Activated CD4-positive, CD25-positive, alpha-beta regulatory T cell treated with anti-CD3 and anti-CD28 coated beads, Interleukin-2, amount 50 U/mL, for 72 hours (primary cell): Measurements from ENCODE around the gene S100A7.
"Not testable (repeated sequence)": the region's sequence is repeated elsewhere in the genome, so short reads cannot be mapped to it uniquely, and the experiment has no call there.

ENCODE experiments used
- DNase-seq: peaks from one replicate; pipeline ENCODE4 v3.0.0; 2021

Gene S100A7

DNA sequence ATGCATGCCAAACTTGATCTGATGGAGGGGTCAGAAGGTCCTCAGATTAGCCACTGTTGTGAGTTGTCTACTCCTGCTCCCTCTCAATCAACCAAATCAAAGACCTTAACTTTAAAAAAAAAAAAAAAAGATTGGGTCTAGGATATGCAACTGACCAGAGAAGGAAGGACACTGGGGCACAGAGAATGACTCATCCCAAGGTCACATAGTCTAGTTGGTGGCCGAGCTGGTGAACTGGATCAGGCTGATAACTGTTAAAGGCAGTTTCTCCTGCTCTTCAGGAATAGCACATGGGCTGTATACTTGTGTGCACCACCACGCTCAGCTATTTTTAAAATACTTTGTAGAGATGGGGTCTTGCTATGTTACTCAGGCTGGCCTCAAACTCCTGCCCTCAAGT, 14.8 kb upstream of the S100A7 start:
- no peak for DNase-seq

DNA sequence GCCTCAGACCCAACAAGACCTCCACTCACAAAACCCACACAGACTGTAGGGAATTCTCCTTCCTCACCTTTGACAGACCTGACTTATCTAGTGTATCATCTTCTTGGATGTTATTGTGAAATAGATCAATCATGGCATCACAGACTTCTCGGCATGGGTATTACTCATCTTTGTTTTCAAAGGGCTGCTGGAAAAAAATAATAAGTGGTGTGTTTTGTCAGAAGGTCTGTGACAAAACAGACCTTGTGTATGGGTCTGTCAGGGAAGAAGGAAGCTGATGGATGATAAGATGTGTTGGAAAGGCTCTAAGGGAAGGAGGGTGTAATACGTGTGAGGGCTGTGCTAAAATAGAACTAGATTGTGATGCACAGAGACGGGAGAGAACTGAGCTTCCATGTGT, 13.9 kb upstream of the S100A7 start:
- DNase-seq = no peak

DNA sequence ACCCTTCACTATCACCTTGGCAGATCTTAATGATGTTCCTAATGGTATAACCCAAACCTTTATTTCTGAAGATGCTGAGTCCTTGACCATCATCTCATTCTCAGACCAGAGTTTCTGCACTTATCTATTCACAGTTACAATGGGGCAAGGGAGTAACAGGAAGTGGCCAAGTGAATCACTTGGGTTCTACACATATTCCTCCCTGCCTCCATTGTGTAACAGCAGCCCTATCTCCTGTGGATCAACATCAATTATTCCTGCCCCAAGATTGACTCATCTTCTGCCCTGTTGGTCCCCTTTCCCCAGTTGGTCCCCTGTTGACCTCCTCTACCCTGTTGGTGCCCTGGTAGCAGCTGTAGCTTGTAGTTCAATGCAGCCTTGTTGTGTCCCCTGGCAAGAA, 10.3 kb upstream of the S100A7 start:
- DNase-seq = no peak

DNA sequence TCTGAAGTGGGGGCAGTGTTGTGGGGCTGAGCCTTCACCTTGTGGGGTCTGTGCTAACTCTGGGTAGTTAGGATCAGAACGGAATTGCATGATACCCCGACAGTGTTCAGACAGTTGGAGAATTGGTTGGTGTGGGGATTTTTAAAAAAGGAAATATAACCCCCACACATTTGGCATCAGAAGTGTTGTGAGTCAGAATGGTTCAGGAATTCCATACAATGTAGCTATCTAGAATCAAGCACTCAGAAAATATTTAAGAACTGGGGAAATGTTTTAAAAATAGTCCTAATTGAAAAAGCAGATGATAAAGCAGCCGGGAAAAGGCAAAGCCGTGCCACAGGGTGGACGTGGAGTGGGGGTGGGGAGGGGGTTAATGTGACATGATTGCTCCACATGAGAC, 6.5 kb upstream of the S100A7 start:
- no peak for DNase-seq

DNA sequence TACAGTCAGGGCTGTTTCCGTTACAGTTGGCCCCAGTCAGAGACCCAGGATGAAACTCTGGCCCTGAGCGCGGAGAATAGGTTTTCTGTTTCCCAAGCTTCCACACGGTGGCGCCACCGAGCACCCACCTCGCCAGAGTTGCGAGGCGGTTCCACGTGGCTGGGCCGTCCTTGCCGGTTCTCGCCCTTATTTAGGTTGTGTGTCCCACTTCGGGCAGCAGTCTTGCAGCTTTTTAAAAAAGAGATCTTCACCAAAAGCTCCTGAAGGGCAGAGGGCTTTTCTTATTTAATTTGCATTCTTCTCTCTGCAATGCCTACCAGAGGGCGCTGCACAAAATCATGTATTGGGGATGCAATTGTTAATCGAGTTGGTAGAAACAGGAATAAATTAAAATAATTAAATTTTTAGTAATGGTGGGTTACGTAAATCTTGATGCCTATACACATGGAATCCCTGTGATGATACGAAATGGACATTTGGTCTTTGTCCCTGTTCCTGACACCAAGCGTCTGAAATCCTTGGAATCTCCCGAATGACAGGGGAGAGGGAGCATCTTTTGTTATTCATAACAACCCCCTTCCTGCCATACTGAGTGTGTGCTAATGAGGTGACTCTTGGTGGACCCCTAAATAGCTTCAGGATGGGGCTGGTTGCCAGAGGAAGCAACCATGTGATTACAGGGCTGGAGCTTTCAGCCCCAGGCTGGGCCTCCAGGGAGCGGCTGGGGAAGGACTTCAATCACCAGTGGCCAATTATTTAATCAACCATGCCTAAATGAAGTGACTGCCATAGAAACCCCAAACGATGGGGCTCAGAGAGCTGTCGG, 5.6 kb upstream of the S100A7 start:
- DNase-seq = peak; percentile 75

DNA sequence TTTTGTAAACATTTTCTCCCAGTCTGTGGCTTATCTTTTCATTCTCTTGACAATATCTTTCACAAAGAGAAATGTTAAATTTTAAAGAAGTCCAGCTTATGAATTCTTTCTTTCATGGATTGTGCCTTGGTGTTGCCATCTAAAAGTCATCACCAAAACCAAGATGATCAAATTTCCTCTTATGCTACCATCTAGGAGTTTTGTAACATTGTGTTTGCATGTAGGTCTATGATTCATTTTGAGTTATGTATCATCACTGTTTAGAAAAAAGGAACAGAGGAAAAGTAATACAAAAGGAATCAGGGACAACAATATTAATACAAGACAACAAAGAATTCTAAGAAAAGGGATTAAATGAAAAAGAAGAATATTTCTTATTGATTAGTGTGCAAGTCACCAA, 2.3 kb upstream of the S100A7 start:
- not testable (repeated sequence) for DNase-seq

DNA sequence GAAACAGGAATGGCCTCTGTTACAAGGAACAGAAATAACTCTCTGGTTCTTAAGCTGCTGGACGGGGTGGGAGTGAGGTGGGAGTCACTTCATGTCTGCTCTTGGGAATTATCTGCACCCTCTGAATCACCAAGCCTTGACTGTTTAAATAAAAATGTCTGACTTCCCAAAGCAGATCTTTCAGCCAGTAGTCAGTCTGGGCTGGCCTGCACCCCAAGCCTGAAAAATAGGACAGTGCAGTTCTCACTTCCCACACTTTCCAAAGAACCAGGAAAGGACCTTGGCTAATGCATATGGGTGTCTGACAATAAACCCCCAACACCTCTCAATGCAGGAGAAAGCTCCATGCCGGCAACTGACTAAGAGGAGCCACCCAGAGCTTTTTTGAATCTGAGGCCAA, 796 bp downstream of the S100A7 start:
- DNase-seq = no peak

DNA sequence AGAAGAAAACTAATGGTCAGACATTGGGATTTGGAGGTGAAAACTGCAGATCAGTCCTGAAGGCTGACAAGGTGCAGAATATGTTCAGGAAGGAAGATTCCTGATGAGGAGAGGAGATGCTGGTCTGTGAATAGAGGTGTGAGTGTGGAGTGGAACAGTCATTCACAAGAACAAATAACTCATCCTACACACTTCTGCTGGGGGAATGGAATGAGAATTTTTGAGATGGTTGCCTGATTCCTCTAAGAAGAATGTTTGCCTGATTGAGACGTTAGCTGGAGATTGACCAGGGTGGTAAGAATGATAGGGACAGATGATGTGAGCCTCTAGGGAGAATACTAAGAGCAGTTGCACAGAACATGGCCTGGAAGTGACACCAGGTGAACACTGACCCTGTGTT, 4.1 kb downstream of the S100A7 start:
- no peak for DNase-seq

DNA sequence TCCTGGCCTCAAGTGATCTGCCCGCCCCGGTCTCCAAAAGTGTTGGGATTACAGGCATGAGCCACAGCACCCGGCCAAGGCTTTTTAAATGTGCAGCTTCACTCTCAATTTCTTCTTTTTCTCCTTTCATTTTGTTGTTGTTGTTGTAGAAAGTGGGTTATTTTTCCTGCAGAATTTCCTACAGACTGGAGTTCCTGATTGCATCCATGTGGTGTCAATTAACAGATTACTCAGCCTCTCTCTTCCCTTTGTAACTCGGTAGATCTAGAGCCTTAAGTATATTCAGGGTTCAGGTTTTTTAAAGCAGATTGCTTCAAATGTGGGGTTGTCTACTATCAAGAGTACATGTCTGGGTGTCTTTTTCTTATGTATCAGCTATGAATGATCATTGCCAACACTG, 11.6 kb downstream of the S100A7 start:
- DNase-seq = not testable (repeated sequence)

DNA sequence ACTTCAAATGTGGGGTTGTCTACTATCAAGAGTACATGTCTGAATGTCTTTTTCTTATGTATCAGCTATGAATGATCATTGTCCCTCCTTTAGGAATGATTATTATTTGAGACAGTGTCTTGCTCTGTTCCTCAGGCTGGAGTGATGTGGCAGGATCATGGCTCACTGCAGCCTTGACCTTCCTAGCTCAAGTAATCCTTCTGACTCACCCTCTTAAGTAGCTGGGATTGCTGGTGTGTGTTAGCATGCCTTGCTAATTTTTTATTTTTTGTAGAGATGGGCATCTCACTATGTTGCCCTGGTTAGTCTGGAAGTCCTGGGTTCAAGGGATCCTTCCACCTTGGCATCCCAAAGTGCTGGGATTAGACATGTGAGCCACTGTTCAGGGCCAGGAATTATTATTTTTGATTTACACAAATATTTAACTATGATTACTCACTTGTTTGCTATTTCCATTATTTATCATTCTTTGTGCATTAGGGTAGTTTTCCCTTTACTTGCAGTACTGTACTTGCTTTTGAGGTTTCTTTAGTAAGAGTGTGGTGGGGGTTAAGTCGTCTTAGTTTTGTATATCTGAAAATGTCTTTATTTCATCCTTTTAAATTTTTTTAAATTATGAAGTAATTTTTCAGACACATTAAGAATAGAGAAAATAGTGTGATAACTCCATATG, 12.8 kb downstream of the S100A7 start:
- DNase-seq = no peak

DNA sequence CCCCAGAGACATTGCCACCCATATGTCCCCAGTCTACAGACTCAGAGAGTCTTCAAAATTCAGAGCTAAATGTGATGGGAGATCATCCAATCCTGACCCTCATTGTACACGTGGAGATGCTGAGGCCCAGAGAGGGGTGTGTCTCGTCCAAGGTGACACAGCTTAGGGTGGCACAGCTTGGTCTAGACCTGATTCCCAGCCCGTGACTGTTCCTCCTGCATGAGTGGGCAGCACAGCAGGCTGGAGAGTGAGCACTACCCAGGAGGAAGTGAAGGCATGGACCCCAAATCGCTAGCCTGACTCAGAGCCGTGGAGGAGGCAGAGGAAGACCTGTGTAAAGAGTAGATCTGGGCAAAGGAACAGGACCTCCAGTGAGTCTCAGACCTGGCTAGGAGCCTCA, 16.4 kb downstream of the S100A7 start:
- no peak for DNase-seq

DNA sequence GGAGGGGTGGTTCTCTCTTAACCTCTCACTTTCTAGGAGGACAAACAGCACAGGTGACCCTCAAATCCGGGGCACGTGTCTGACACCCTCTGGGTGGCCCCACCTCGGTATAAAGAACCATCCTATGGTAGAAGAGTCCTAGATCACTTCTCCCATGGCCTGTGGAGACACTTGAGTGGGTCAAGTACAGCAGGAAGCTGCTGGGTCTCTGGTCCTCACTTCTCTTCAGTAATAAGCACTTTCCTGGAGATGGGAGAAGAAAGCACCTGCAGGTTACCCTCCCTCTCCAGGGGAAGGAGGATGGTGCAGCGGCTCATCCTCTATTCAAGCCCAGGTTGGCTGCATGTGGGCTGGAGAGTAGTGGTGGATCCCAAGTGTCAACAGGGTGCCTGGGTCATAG, 17.0 kb downstream of the S100A7 start:
- no peak for DNase-seq

DNA sequence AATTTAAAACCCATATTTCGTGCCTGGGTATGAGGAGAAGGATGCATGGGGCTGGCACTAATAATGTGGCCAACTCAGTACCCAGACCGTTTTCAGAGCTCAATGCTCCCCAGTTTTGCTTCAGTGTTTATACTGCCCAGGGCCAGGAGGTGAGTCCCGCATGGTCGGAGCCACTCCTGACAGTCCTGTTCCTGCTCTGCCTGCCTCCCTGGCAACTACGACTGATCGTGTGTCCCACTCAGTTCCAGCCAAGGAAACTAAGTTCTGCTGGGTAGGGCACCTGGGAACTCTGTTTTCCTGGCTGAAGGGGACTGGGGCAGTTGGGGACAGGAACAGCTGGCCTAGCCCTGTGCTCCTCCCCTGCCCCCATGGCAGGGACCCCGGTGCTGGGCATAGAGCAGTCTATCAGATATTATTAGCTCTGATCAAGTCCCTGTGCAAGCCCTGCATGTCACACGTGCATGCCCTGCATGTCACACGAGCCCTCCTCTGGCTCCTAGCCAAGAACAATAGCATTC, 19.2 kb downstream of the S100A7 start:
- DNase-seq = no peak

DNA sequence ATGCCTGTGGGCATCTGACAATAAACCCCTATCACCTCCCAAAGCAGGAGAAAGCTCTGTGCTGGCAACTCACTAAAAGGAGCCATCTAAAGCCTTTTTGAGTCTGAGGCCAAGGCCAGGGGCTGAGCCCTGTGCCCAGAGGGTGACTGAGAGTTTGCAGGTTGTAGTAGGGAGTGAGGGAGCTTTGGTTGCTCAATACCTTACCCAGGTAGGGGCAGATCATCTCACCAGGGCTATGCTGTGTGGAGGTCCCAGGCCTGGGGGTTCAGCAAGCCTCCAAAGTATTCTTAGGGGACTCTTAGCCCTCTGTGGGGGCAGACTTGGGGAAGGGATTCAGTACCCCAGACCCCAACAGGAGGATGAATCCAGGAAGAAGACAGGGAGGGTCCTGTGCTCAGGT, 21.2 kb downstream of the S100A7 start:
- DNase-seq = no peak

DNA sequence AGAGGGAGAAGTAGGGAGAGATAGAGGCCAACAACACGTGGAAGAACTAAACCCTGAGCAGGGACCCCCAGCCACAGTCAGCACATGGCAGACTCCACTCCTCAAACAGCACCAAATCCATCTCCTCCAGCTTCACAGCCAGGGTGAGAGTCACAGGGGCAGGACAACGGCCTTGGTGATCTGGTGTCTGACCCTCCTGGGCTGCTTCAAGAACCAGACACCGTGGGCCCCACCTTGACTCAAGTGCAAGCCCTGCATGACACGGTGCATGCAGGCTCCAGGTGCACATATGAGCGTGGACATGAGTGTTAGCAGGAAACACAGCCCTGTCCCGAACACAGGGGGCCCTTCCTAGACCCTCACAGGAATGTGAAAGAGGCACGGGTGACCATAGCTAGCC, 21.9 kb downstream of the S100A7 start:
- DNase-seq = no peak

DNA sequence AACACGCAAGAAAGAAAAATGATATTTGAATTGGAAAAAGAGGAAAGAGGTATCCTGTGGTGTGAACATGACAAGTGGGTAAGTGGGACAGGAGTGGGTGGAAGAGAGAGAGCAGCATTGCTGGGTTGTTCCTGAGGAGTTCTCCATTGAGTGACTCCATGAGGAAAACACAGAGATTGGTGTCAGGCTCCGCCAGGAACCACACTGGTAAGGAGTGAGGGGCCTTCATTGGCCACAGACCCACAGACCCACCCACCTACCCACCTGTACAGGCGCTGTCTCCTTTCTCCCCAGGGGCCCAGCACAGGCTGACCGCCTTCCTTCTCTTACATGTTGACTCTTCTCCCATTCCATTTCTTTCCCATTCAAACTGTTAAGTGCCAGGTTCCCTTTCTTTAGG, 23.2 kb downstream of the S100A7 start:
- DNase-seq = no peak

DNA sequence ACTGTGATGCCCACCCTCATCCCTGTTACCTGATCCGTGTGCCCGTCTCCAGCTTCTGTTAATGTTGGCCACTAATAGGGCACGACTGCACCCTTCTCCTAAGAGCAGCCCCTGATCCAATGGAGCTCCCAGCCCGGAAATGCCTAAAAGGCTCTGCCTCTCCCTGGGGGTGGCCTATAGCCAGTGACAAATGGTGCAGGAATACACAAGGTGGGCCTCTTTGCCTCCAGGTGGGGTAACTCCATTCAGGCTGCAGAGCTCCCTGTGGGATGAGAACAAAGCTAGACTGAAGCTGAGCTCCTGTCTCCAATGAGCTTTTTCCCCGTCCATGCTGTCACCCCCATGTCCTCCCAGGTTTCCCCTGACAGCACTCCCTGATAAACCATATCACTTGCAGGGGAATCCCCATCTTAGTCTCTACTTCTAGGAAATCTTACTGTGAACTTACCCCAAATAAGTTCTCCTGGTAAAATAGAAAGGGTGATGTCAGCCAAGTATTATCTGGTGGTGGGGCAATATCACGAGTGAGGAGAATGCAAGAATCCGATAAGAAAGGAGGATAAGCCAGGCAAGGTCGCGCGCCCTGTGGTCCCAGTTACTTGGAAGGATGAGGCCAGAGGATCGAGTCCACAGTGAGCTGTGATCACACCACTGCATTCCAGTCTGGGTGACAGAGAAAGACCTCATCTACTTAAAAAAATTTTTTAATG, 25.6 kb downstream of the S100A7 start:
- no peak for DNase-seq

DNA sequence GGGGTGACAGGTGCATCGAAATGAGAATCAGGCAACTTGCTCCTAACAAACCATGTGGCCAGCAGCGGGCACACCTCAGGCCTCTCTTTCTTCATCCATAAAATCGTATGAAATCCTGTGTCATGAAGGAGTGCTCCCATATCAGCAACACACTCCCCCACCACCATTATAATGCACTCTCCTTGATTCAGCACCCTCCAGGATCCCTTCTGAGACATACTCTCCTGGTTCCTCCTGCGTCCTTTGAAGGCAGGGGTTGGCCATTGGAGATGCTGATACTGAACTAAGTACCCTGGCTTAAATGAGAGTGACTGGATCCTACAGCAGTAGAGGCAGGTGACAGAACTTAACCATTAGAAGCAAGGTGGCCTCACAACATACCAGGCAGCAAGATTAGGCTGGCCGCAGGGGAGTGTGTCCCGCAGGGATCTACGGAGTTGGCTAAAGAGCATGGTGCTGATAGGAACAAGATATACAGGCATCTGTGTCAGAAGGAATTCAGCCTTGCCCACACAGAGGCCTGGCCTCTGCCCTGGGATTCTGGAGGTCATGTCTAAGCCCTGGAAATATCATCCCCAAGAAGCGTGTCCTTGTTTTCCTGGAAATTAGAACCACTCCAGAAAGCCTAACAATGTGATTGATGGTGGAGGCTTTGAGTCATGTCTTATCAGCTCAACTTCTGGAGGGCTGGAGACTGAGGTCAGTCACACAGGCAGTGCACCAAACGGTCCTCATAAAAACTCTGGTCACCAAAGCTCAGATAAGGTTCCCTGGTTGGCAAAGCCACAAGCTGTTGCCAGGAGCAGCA, 27.4 kb downstream of the S100A7 start:
- DNase-seq = no peak

DNA sequence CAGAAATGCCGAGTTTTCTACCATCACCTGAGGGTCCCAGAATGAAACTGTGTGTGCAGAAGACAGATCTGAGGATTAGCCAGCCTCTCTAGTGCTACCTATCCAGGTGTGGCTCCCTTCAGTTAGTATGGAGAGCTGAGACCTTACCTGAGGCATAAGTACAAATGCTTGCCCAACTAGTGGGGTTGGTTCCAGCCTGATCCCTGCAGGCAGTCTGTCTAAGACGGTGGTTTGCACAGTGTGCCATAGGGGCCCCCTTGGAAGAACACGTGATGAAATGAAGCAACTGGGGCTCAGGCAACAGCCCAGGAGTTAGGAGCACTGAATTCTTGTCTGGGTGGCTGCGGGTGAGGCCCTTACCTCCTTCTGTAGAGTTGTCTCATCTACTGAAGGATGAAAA, 28.5 kb downstream of the S100A7 start:
- no peak for DNase-seq

DNA sequence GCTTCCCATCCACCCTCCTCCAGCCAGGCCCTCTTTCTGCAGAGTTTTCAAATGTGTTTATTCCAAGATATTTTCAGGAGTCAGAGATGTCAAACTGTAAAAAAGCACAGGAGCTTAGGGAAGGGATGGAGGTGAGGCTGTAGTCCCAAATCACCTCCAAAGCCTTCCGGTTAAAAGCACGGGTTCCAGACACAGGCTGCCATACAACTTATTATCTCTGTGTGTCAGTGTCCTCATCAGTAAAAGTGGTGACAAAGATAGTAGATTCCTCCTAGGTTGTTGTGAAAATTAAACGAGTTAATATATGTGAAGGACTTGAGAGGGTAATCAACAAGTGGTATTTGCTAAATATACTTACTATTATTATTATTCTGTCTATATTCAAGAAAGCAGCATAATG, 29.0 kb downstream of the S100A7 start:
- no peak for DNase-seq

DNA sequence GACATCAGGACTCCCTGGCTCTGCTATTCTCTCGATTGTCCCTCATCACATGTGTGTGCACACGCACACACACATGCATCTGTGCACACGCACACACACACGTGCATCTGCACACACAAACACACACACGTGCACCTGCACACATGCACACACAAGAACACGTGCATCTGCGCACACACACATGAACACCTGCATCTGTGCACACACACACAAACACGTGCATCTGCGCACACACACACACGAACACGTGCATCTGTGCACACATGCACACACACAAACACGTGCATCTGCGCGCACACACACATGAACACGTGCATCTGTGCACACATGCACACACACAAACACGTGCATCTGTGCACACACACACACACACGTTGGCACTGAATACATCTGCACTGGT, 29.4 kb downstream of the S100A7 start:
- no peak for DNase-seq

DNA sequence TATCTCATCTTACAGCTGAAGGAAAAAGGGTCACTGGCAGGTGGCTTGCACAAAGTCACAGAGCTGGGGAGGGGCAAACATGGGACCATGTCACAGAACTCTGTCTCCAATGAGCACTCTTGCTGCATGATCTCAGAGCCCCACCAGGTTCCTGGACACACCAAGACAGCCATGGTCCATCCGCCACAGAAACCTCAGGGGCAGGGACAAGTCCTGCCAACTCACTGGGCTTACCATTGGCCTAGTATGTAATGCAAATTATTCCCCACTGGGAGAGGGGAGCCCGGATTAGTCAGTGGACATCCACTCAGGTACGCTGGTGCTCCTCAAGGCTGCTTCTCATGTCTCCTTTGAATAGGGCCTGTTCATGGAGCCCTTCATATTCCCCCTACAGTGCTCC, 29.9 kb downstream of the S100A7 start:
- no peak for DNase-seq

DNA sequence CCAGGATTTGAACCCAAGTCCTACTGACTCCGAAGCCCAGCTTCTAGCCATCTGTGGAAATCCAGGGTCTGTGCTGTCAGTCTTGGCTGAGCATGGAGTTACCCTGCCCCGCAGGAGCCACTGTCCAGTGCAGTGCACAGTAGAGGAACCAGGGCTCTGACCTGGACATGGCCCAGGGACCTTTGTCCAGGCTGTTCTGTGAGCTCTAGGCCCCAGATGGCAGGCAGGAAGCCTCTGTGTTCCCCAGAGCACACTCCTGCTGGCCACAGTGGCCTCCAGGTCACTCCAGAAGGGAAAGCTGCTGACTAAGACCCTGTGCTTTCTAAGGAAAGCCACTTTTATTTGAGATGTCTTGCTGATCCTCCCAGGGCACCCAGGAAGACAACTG, 30.3 kb downstream of the S100A7 start:
- no peak for DNase-seq
